Activated T-cell treated with anti-CD3 and anti-CD28 coated beads, Interleukin-2, amount 50 U/mL, for 24 hours (primary cell): ENCODE measurements around the gene MAP3K3.

Source experiments
- DNase-seq: peaks from one replicate; pipeline ENCODE4 v3.0.0-alpha.2; 2020
- H3K27ac Mint-ChIP-seq: 2 replicates; pipeline ENCODE4 v1.8.0; 2020; ENCODE audit warnings: mild to moderate bottlenecking, mixed read lengths
- H3K27me3 Mint-ChIP-seq: 2 replicates; pipeline ENCODE4 v1.8.0; 2020; ENCODE audit warnings: mixed read lengths
- H3K36me3 Mint-ChIP-seq: 2 replicates; pipeline ENCODE4 v1.8.0; 2020; ENCODE audit warnings: low read depth, mixed read lengths
- H3K4me1 Mint-ChIP-seq: 2 replicates; pipeline ENCODE4 v1.8.0; 2020; ENCODE audit warnings: low read depth, mixed read lengths
- H3K4me3 Mint-ChIP-seq: 2 replicates; pipeline ENCODE4 v1.8.0; 2020; ENCODE audit warnings: mild to moderate bottlenecking, moderate library complexity, mixed read lengths
- H3K9me3 Mint-ChIP-seq: 2 replicates; pipeline ENCODE4 v1.8.0; 2020; ENCODE audit warnings: mixed read lengths

Gene MAP3K3

GRCh38 chr17:63653050-63653449, 30.8 kb downstream of the MAP3K3 start:
- H3K36me3 Mint-ChIP-seq = peaks cover 61% of the 10 kb centered on the region

GRCh38 chr17:63657786-63658185, 35.6 kb downstream of the MAP3K3 start:
- Mint-ChIP-seq H3K36me3 (peaks cover 69% of the 10 kb centered on the region), H3K4me3 (no peak overlapping the region), H3K27ac (no peak overlapping the region), H3K9me3 (no peaks in the 10 kb centered on the region), H3K4me1 (no peaks in the 10 kb centered on the region), H3K27me3 (no peaks in the 10 kb centered on the region)
- no peak for DNase-seq

More at GRCh38 chr17:63653050-63653449, 30.8 kb downstream of the MAP3K3 start:
- no peak for DNase-seq
- Mint-ChIP-seq H3K4me1 (peaks cover 5% of the 10 kb centered on the region), H3K27me3 (no peaks in the 10 kb centered on the region), H3K27ac (peak overlapping the region; percentile 47), H3K4me3 (no peak overlapping the region), H3K9me3 (no peaks in the 10 kb centered on the region)

- Mint-ChIP-seq H3K27me3 (no peaks in the 10 kb centered on the region), H3K9me3 (no peaks in the 10 kb centered on the region), H3K4me1 (no peaks in the 10 kb centered on the region), H3K4me3 (no peak overlapping the region), H3K36me3 (peaks cover 68% of the 10 kb centered on the region), H3K27ac (no peak overlapping the region)
- DNase-seq = no peak
These were observed 36.1 kb downstream of the MAP3K3 start for GRCh38 chr17:63658366-63658765.

- no peak overlapping the region for H3K4me3 Mint-ChIP-seq
- H3K4me1 Mint-ChIP-seq = peaks cover 3% of the 10 kb centered on the region
- no peaks in the 10 kb centered on the region for H3K27me3 Mint-ChIP-seq
- peaks cover 66% of the 10 kb centered on the region for H3K36me3 Mint-ChIP-seq
- H3K9me3 Mint-ChIP-seq = no peaks in the 10 kb centered on the region
- no peak for DNase-seq
- no peak overlapping the region for H3K27ac Mint-ChIP-seq
These were observed 37.6 kb downstream of the MAP3K3 start for GRCh38 chr17:63659850-63660249.

- H3K27me3 Mint-ChIP-seq = no peaks in the 10 kb centered on the region
- no peak overlapping the region for H3K4me3 Mint-ChIP-seq
- DNase-seq = no peak
- H3K9me3 Mint-ChIP-seq = no peaks in the 10 kb centered on the region
- peaks cover 7% of the 10 kb centered on the region for H3K4me1 Mint-ChIP-seq
- peak overlapping the region; percentile 32 for H3K27ac Mint-ChIP-seq
- peaks cover 74% of the 10 kb centered on the region for H3K36me3 Mint-ChIP-seq
These were observed 43.5 kb downstream of the MAP3K3 start for GRCh38 chr17:63665527-63666214.

- Mint-ChIP-seq H3K4me3 (no peak overlapping the region), H3K36me3 (peaks cover 61% of the 10 kb centered on the region), H3K27me3 (no peaks in the 10 kb centered on the region), H3K27ac (peak overlapping the region; percentile 27), H3K4me1 (peaks cover 12% of the 10 kb centered on the region), H3K9me3 (no peaks in the 10 kb centered on the region)
- no peak for DNase-seq
These were observed 50.6 kb downstream of the MAP3K3 start for GRCh38 chr17:63672856-63673255.

GRCh38 chr17:63675231-63675606, 53.0 kb downstream of the MAP3K3 start:
- Mint-ChIP-seq H3K27ac (no peak overlapping the region), H3K9me3 (no peaks in the 10 kb centered on the region), H3K36me3 (peaks cover 48% of the 10 kb centered on the region), H3K27me3 (no peaks in the 10 kb centered on the region), H3K4me3 (no peak overlapping the region), H3K4me1 (peaks cover 16% of the 10 kb centered on the region)
- no peak for DNase-seq

GRCh38 chr17:63675607-63676546, 53.7 kb downstream of the MAP3K3 start:
- Mint-ChIP-seq H3K4me3 (no peak overlapping the region), H3K27ac (peak overlapping the region; percentile 47), H3K27me3 (no peaks in the 10 kb centered on the region), H3K4me1 (peaks cover 17% of the 10 kb centered on the region), H3K36me3 (peaks cover 47% of the 10 kb centered on the region), H3K9me3 (no peaks in the 10 kb centered on the region)
- DNase-seq = no peak

GRCh38 chr17:63676584-63676983, 54.4 kb downstream of the MAP3K3 start:
- peak overlapping the region; percentile 47 for H3K27ac Mint-ChIP-seq
- H3K4me3 Mint-ChIP-seq = no peak overlapping the region
- H3K27me3 Mint-ChIP-seq = no peaks in the 10 kb centered on the region
- H3K9me3 Mint-ChIP-seq = no peaks in the 10 kb centered on the region
- peaks cover 49% of the 10 kb centered on the region for H3K36me3 Mint-ChIP-seq
- peaks cover 23% of the 10 kb centered on the region for H3K4me1 Mint-ChIP-seq
- no peak for DNase-seq

- peaks cover 57% of the 10 kb centered on the region for H3K36me3 Mint-ChIP-seq
- H3K27ac Mint-ChIP-seq = peak overlapping the region; percentile 30
- H3K27me3 Mint-ChIP-seq = no peaks in the 10 kb centered on the region
- H3K4me3 Mint-ChIP-seq = no peak overlapping the region
- H3K9me3 Mint-ChIP-seq = no peaks in the 10 kb centered on the region
- H3K4me1 Mint-ChIP-seq = peaks cover 17% of the 10 kb centered on the region
- DNase-seq = no peak
These were observed 57.0 kb downstream of the MAP3K3 start for GRCh38 chr17:63679214-63679613.

GRCh38 chr17:63680700-63681099, 58.5 kb downstream of the MAP3K3 start:
- peaks cover 59% of the 10 kb centered on the region for H3K36me3 Mint-ChIP-seq
- no peak for DNase-seq
- no peak overlapping the region for H3K4me3 Mint-ChIP-seq
- peaks cover 17% of the 10 kb centered on the region for H3K4me1 Mint-ChIP-seq
- peak overlapping the region; percentile 48 for H3K27ac Mint-ChIP-seq
- no peaks in the 10 kb centered on the region for H3K9me3 Mint-ChIP-seq
- no peaks in the 10 kb centered on the region for H3K27me3 Mint-ChIP-seq

- Mint-ChIP-seq H3K9me3 (no peaks in the 10 kb centered on the region), H3K27ac (peak overlapping the region; percentile 71), H3K4me1 (peaks cover 23% of the 10 kb centered on the region), H3K4me3 (no peak overlapping the region), H3K27me3 (no peaks in the 10 kb centered on the region), H3K36me3 (peaks cover 65% of the 10 kb centered on the region)
- no peak for DNase-seq
These were observed 59.3 kb downstream of the MAP3K3 start for GRCh38 chr17:63681530-63681929.

- Mint-ChIP-seq H3K4me1 (peaks cover 23% of the 10 kb centered on the region), H3K9me3 (no peaks in the 10 kb centered on the region), H3K36me3 (peaks cover 58% of the 10 kb centered on the region), H3K27me3 (no peaks in the 10 kb centered on the region), H3K27ac (peak overlapping the region; percentile 45), H3K4me3 (no peak overlapping the region)
- no peak for DNase-seq
These were observed 60.2 kb downstream of the MAP3K3 start for GRCh38 chr17:63682441-63682840.

GRCh38 chr17:63682981-63683380, 60.8 kb downstream of the MAP3K3 start:
- Mint-ChIP-seq H3K4me3 (no peak overlapping the region), H3K27me3 (no peaks in the 10 kb centered on the region), H3K27ac (peak overlapping the region; percentile 45), H3K36me3 (peaks cover 59% of the 10 kb centered on the region), H3K9me3 (no peaks in the 10 kb centered on the region), H3K4me1 (peaks cover 24% of the 10 kb centered on the region)
- DNase-seq = no peak

- DNase-seq = no peak
- peak overlapping the region; percentile 24 for H3K27ac Mint-ChIP-seq
- H3K27me3 Mint-ChIP-seq = no peaks in the 10 kb centered on the region
- no peaks in the 10 kb centered on the region for H3K9me3 Mint-ChIP-seq
- H3K36me3 Mint-ChIP-seq = peaks cover 72% of the 10 kb centered on the region
- H3K4me3 Mint-ChIP-seq = no peak overlapping the region
- H3K4me1 Mint-ChIP-seq = peaks cover 27% of the 10 kb centered on the region
These were observed 62.8 kb downstream of the MAP3K3 start for GRCh38 chr17:63685041-63685440.
